ENCODE measurements around the gene CUBN. TPM values are rescaled to one million over a fixed set of nuclear protein-coding genes. Genes with fewer than 3 reads are reported as not detected.

The CUBN gene
- total RNA-seq, 2 donors from 2014 or later = 2.6 to 3.6 TPM

- no peaks in the 10 kb centered on the region for H3K27me3 ChIP-seq
- TF ChIP-seq CTCF (IDR thresholded peaks at IDR 0.05) (no peak), POLR2A (IDR thresholded peaks at IDR 0.05) (no peak)
- no peaks in the 10 kb centered on the region for H3K9me3 ChIP-seq
- peak overlapping the region in 1 of 4 donors; percentile 8 for H3K27ac ChIP-seq
- no peaks in the 10 kb centered on the region for H3K36me3 ChIP-seq (replicated peaks in 1 of 2; ENCODE audit: insufficient read depth in 1 of 2, low read depth in 2 of 2)
- intact Hi-C loops (cut with DNase I) = no loop called here
- 77 to 81% methylated on average over 4 of the region's 4 CpGs for WGBS, 2 donors
- DNase-seq (no peak), ATAC-seq (no peak)
- H3K4me3 ChIP-seq = no peak overlapping the region
- no peaks in the 10 kb centered on the region for H3K4me1 ChIP-seq
These were observed 100.8 kb downstream of the CUBN start for GRCh38 chr10:17028798-17029197.

- H3K4me1 ChIP-seq = no peaks in the 10 kb centered on the region
- intact Hi-C loops (cut with DNase I) = no loop called here
- WGBS, 2 donors = 74% methylated on average over 6 of the region's 6 CpGs
- H3K36me3 ChIP-seq (replicated peaks in 1 of 2; ENCODE audit: insufficient read depth in 1 of 2, low read depth in 2 of 2) = no peaks in the 10 kb centered on the region
- no peak overlapping the region for H3K4me3 ChIP-seq
- no peak for ATAC-seq
- no peaks in the 10 kb centered on the region for H3K9me3 ChIP-seq
- H3K27me3 ChIP-seq = no peaks in the 10 kb centered on the region
- TF ChIP-seq POLR2A (IDR thresholded peaks at IDR 0.05) (no peak), CTCF (IDR thresholded peaks at IDR 0.05) (no peak)
- no peak overlapping the region for H3K27ac ChIP-seq
- DNase-seq = no peak
These were observed 102.7 kb downstream of the CUBN start for GRCh38 chr10:17026686-17027485.

- Histone ChIP-seq H3K9me3 (no peaks in the 10 kb centered on the region), H3K27me3 (no peaks in the 10 kb centered on the region), H3K27ac (peak overlapping the region in 1 of 4 donors; percentile 37), H3K36me3 (replicated peaks in 1 of 2; ENCODE audit: insufficient read depth in 1 of 2, low read depth in 2 of 2) (no peaks in the 10 kb centered on the region), H3K4me1 (no peaks in the 10 kb centered on the region), H3K4me3 (no peak overlapping the region)
- ATAC-seq (peak; percentile 48), DNase-seq (peak in 3 of 4 donors; percentile 12 to 62 (median 20))
- no peak for TF ChIP-seq POLR2A (IDR thresholded peaks at IDR 0.05)
- TF ChIP-seq CTCF (IDR thresholded peaks at IDR 0.05) = no peak
- intact Hi-C loops (cut with DNase I) = no loop called here
- WGBS, 2 donors = 46 to 63% methylated on average over 7 of the region's 7 CpGs
These were observed 103.9 kb downstream of the CUBN start for GRCh38 chr10:17025444-17026295.

- 92% methylated on average over 4 of the region's 4 CpGs for WGBS, 2 donors
- Histone ChIP-seq H3K9me3 (no peaks in the 10 kb centered on the region), H3K36me3 (replicated peaks in 1 of 2; ENCODE audit: insufficient read depth in 1 of 2, low read depth in 2 of 2) (no peaks in the 10 kb centered on the region), H3K4me3 (no peak overlapping the region), H3K27me3 (no peaks in the 10 kb centered on the region), H3K27ac (no peak overlapping the region), H3K4me1 (no peaks in the 10 kb centered on the region)
- TF ChIP-seq CTCF (IDR thresholded peaks at IDR 0.05) (no peak), POLR2A (IDR thresholded peaks at IDR 0.05) (no peak)
- intact Hi-C loops (cut with DNase I) = no loop called here
- DNase-seq = no peak
- ATAC-seq = no peak
These were observed 105.2 kb downstream of the CUBN start for GRCh38 chr10:17024461-17024860.
